Measurements from ENCODE around the gene PNKD. TPM values are rescaled to one million over a fixed set of nuclear protein-coding genes. Genes with fewer than 3 reads are reported as not detected.
A peak's percentile ranks its signal among the peaks of the same experiment; 100 is the strongest.

The PNKD gene
- total and polyA plus RNA-seq, 10 of the 15 experiments (the other 5 are each of a cell fraction or from before 2014, with no cell fraction given), result 27.2 to 106 (median 61.3) TPM

- intact Hi-C loops (cut with micrococcal nuclease; ENCODE audit: unreplicated experiment), result no loop called here
- no peak for DNase-seq (ENCODE audit: low read depth, low spot score)
- TSS peak; percentile 38 for BruUV-seq (replicated peaks)
- ChIA-PET RAD21 (ENCODE audit: unreplicated experiment) (no interaction called here), CTCF (interaction anchor here (0.9 kb wide), 1 partner anchor 17 kb away, joined by 4 read pairs; no protein-coding TSS in a partner anchor), SMC1A (ENCODE audit: uncharacterized antibody, unreplicated experiment) (interaction anchor here (1.4 kb wide), 1 partner anchor 10 kb away, joined by 3 read pairs; no protein-coding TSS in a partner anchor), POLR2A (interaction anchor here (1.5 kb wide), 1 partner anchor 17 kb away, joined by 5 read pairs; no protein-coding TSS in a partner anchor)
- in situ Hi-C loops (cut with MboI), result no loop called here
- 91% methylated on average over 4 of the region's 4 CpGs for WGBS (ENCODE audit: insufficient coverage, insufficient replicate concordance, low lambda C conversion rate, missing lambda C conversion rate)
- peak; percentile 65; the same call in 1 of the 2 replicates for TF ChIP-seq POLR2AphosphoS5 (IDR thresholded peaks at IDR 0.05; ENCODE audit: low read length)
- TF ChIP-seq ETV6 (conservative IDR thresholded peaks at IDR 0.05 in 1 of 2, IDR thresholded peaks at IDR 0.05 in 1 of 2; ENCODE audit: borderline replicate concordance in 1 of 2, low read depth in 1 of 2), result no peak
- Histone ChIP-seq H3K36me3 (ENCODE audit: control insufficient read depth in 2 of 2, insufficient read depth in 2 of 2, low read length in 1 of 2) (peaks cover 28 to 52% of the 10 kb centered on the region in 2 experiments), H3K4me1 (ENCODE audit: control insufficient read depth, insufficient read depth, low read length) (no peaks in the 10 kb centered on the region), H3K27me3 (replicated peaks in 1 of 2; ENCODE audit: control insufficient read depth in 2 of 2, insufficient read depth in 2 of 2, low read length in 1 of 2) (no peaks in the 10 kb centered on the region), H2AFZ (ENCODE audit: control insufficient read depth, low read depth, low read length) (no peak overlapping the region), H3K9ac (ENCODE audit: control insufficient read depth, insufficient read depth, low read length) (no peak overlapping the region), H3K9me3 (replicated peaks; ENCODE audit: control insufficient read depth, insufficient read depth, low read length) (no peaks in the 10 kb centered on the region), H3K4me2 (ENCODE audit: control insufficient read depth, insufficient read depth) (no peak overlapping the region), H3K4me3 (no peak overlapping the region), H3K27ac (ENCODE audit: control insufficient read depth, insufficient read depth) (no peak overlapping the region), H4K20me1 (ENCODE audit: control insufficient read depth, insufficient read depth) (peaks cover 3% of the 10 kb centered on the region), H3K79me2 (ENCODE audit: control insufficient read depth, insufficient read depth, low read length) (peaks cover 1% of the 10 kb centered on the region)
- no peak for ATAC-seq
- no peak for FAIRE-seq
Measured at GRCh38 chr2:218236829-218237228, 33.5 kb upstream of the PNKD start.

GRCh38 chr2:218238887-218239286, 31.4 kb upstream of the PNKD start:
- intact Hi-C loops (cut with micrococcal nuclease; ENCODE audit: unreplicated experiment), result no loop called here
- FAIRE-seq, result no peak
- Histone ChIP-seq H3K4me2 (ENCODE audit: control insufficient read depth, insufficient read depth) (no peak overlapping the region), H3K27me3 (replicated peaks in 1 of 2; ENCODE audit: control insufficient read depth in 2 of 2, insufficient read depth in 2 of 2, low read length in 1 of 2) (no peaks in the 10 kb centered on the region), H3K9ac (ENCODE audit: control insufficient read depth, insufficient read depth, low read length) (no peak overlapping the region), H3K4me3 (no peak overlapping the region), H4K20me1 (ENCODE audit: control insufficient read depth, insufficient read depth) (no peaks in the 10 kb centered on the region; the same call in 1 of the 2 replicates), H3K27ac (ENCODE audit: control insufficient read depth, insufficient read depth) (no peak overlapping the region), H3K9me3 (replicated peaks; ENCODE audit: control insufficient read depth, insufficient read depth, low read length) (no peaks in the 10 kb centered on the region), H3K79me2 (ENCODE audit: control insufficient read depth, insufficient read depth, low read length) (no peaks in the 10 kb centered on the region), H2AFZ (ENCODE audit: control insufficient read depth, low read depth, low read length) (no peak overlapping the region), H3K4me1 (ENCODE audit: control insufficient read depth, insufficient read depth, low read length) (no peaks in the 10 kb centered on the region), H3K36me3 (ENCODE audit: control insufficient read depth in 2 of 2, insufficient read depth in 2 of 2, low read length in 1 of 2) (peaks cover 28 to 56% of the 10 kb centered on the region in 2 experiments)
- TF ChIP-seq ZNF207 (IDR thresholded peaks at IDR 0.05; ENCODE audit: borderline replicate concordance), result no peak
- TF ChIP-seq POLR2AphosphoS5 (IDR thresholded peaks at IDR 0.05; ENCODE audit: low read length), result 0 out of 2 replicates have a peak, but pooled peaks have one; percentile 38
- BruUV-seq (replicated peaks), result no TSS peak
- 100% methylated on average over 1 of the region's 1 CpG for WGBS (ENCODE audit: insufficient coverage, insufficient replicate concordance, low lambda C conversion rate, missing lambda C conversion rate)
- RAD21 ChIA-PET (ENCODE audit: unreplicated experiment), result no interaction called here
- POLR2A ChIA-PET, result interaction anchor here (0.6 to 1.1 kb wide), 2 partner anchors 9 to 98 kb away, joined by 3 to 7 read pairs; no protein-coding TSS in a partner anchor
- in situ Hi-C loops (cut with MboI), result no loop called here
- ATAC-seq, result no peak
- no peak for DNase-seq (ENCODE audit: low read depth, low spot score)
- SMC1A ChIA-PET (ENCODE audit: uncharacterized antibody, unreplicated experiment), result interaction anchor here (1.8 kb wide), 1 partner anchor 15 kb away, joined by 6 read pairs; no protein-coding TSS in a partner anchor
- CTCF ChIA-PET, result no interaction called here
